HG02763 (cell line): ENCODE data around the gene MDH1.
"Not testable (repeated sequence)": the region's sequence is repeated elsewhere in the genome, so short reads cannot be mapped to it uniquely, and the experiment has no call there.

Source experiments
- ATAC-seq: cut with Tn5 transposase; IDR thresholded peaks from one replicate; pipeline ENCODE4 v1.9.1; 2021; ENCODE audit warnings: mild to moderate bottlenecking, moderate library complexity; ENCODE audit not compliant: unreplicated experiment

MDH1 gene

DNA sequence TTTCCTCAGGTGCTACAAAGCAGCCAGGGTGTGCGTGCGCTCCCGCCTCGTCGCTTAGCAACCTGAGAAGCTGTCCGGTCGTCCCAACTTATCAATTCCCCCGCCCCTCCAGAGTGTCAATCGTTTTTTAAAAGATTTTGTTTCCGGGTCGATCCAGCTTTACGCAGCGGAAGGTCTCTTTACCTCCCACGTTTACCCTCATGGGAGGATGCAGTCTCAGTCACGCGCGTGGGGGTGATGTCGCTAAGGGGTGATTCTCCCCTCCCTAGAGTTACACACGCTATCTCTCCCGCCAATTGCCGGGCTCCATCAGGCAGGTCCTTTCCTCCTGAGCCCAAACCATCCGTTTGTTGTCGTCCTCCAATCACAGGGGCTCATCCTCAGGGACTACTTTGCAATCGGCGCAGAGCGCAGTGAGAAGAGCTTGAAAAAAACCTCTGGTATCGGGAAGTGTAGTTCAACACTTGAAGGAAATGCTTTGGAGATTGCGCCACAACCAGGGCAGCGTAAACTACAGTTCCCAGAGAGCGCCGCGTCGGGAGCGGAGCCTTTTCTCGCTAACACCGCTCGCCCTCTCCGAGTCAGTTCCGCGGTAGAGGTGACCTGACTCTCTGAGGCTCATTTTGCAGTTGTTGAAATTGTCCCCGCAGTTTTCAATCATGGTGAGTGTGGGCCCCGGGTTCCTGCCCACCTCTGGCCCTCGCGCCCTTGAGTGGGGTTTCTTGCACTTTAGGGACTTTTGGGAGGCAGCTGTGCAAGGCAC, at the start of gene MDH1, which contains the start of gene WDPCP:
Gene MDH1 (plus strand): TSS at position 579 of the 763 bp plus-strand sequence. CDS start 81 bp downstream, at position 660.
Gene WDPCP (minus strand): TSS at position 93 of the 763 bp plus-strand sequence. CDS start 206 bp downstream, outside the sequence.
- ATAC-seq: peak; percentile 87

DNA sequence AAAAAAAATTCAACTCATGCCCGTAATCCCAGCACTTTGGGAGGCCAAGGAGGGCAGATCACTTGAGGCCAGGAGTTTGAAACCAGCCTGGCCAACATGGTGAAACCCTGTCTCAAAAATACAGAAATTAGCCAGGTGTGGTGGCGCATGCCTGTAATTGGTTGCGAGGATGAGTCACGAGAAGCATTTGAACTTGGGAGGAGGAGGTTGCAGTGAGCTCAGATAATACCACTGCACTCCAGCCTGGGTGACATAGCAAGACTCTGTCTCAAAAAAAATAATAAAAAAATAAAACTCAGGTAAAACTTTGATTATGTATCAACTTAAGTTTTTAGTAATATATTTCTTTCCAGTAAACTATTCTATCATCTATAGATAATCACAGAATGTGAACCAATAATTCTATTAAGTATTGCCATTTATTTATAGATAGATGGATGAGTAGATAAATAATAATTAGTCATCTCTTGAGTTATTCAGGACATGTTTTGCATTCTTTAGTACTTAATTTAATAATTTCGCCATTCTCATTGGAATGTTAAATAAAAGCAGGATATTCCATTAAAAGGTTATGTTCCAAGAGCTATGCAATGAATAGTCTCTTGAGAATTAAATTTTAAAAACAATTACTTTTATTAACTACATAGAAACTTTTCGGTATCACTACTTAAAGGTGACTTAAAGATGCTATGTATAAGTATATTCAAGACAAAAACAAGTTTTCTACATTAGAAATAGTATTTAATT, 49.2 kb upstream of the MDH1 start:
- ATAC-seq: no peak

DNA sequence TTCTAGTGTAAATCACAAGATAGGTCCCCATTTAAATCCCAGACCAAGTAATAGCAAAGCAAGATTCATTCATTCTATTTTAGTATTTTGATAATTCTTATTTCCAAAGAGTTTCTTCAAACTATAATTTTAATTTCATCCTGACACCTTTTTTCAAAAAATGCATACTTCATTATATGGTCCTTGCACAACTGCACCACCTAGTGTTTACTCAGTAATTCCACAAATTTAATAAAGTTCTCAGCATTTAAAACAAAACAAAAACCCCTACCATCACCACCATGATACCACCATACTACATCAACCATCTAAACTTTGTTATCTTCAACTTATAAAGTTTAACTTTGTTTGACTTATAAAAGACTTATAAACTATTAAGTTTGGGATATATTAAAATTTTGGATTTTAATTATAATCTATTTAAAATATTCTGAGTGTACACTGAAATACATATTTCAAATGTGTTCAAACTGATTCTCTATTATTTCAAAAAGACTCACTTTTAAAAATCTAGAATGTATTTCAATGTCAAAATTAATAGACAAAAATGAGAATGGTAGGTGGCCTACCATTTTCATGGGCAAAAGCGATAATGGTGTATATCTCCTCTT, 44.6 kb upstream of the MDH1 start:
- ATAC-seq: no peak

DNA sequence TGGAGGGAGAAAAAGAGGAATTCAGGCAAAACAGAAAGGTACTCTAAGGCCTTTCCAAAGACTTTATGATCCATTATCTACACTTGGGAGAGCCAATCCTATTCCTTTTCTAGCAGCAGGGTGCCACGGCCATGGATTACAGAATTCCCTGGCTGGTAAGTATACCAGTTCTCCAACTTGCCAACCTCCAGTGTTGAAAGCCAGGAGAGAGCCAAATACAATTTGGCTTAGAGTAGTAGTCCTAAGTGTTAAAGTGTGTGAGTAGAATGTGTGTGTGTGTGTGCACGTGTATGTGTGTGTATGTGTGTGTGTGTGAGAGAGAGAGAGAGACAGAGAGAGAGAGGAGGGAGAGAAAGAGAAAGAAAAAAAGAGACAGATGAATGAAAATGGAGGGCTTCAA, 43.7 kb upstream of the MDH1 start:
- no peak for ATAC-seq

DNA sequence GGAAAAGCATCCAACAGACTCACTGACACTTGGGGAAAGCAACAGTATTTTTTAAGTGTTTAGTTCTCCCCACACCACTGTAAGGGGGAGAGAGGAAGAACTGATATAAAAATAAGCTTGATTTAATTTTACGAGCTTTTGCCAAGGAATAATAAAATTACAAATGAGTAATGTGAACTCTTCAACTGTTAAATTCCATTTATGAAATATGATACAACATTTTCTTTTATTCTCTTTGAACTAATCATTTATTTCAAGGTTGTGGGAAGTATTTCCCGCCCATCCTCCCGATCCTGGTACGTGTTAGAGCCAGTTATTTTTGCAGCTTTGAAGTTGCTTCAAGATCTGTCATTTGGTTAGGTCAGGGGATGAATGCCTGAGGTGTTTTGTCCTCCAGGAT, 35.7 kb upstream of the MDH1 start:
- ATAC-seq: no peak

DNA sequence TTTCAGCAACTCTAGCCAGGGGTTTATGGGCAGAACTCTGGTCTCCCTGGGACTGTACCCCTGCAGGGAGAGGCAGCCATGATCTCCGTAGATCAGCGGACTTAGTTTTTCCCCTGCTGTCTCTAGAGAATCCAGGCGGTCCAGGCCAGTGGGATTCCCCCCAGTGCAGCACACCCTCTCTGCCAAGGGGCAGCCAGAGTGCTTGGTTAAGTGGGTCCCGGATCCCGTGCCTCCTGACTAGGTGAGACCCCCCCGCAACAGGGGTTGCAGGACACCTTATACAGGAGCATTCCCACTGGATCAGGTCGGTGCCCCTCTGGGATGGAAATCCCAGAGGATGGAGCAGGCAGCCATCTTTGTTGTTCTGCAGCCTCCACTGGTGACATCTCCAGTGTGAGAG, 33.5 kb upstream of the MDH1 start:
- ATAC-seq: no peak

DNA sequence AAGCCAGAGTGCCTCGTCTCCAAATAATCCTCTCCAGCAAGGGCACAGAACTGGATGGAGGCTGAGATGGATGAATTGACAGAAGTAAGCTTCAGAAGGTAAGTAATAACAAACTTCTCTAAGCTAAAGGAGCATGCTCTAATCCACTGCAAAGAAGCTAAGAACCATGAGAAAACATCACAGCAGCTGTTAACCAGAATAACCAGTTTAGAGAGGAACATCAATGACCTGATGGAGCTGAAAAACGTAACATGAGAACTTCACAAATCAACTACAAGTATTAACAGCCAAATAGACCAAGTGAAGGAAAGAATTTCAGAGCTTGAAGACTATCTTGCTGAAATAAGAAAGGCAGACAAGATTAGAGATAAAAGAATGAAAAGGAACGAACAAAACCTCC, 32.8 kb upstream of the MDH1 start:
- no peak for ATAC-seq

DNA sequence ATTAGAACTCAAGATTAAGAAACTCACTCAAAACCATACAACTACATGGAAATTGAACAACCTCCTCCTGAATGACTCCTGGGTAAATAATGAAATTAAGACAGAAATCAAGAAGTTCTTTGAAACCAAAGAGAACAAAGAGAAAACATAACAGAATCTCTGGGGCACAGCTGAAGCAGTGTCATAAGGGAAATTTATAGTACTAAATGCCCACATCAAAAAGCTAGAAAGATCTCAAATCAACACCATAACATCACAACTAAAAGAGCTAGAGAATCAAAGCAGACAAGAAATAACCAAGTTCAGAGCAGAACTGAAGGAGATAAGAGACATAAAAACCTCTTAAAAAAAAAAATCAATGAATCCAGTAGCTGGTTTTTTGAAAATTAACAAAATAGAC, 30.9 kb upstream of the MDH1 start:
- ATAC-seq: not testable (repeated sequence)

DNA sequence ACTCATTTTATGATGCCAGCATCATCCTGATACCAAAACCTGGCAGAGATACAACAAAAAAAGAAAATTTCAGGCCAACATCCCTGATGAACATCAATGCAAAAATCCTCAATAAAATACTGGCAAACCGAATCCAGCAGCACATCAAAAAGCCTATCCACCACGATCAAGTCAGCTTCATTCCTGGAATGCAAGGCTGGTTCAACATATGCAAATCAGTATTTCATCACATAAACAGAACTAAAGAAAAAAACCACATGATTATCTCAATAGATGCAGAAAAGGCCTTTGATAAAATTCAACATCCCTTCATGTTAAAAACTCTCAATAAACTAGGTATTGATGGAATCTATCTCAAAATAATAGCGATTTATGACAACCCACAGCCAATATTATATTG, 29.8 kb upstream of the MDH1 start:
- not testable (repeated sequence) for ATAC-seq

DNA sequence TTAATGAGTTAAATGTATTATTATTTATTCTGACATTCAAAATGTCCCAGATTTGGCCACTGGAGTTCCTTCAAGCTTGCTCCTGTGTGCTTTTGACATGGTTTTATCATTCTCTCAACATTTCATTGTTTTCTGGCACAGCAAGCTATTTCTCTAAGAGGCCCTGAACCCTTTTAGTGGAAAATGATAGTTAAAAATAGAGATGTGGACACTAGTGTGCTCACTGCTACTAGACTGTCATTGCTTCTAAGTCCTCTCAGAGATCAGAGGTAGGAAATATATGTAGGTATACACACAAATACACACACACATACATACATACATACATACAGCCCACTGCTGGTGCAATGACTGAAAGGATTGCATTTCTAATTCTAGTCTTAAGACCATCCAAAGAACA, 26.0 kb upstream of the MDH1 start:
- no peak for ATAC-seq

DNA sequence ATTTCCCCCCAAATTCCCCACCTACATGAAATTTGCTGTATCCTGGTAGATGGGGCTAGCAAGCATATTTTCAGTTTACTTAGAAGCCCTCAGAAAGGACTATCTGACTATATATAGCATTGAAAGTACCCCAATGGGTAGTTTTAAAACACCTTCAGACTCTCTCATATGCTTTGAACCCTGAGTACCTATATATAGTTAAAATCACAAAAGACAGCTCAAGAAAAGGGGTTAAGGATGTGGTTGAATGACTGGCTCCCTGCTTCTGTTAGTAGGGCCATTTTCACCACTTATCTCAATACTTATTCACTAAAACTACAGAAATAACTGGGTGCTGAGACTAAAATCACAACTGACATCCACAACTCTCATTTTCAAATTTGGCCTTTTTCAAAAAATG, 19.0 kb upstream of the MDH1 start:
- ATAC-seq: peak; percentile 48

DNA sequence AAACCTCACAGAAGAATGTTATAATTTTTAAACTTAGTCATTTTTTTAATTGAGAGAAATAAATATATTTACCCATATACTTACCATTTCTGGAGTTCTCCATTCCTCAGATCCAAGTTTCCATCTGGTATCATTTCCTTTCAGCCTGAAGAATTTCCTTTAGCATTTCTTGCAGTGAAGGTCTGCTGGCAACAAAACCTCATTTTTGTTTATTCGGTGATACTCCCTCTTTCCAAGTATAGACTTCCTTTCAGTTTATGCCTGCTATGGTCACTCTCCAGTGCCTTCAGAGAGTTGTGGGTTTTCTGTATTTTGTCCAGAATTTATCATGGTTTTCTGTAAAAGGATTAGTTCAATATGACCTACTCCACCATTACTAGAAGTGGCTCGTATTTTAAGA, 17.5 kb upstream of the MDH1 start:
- no peak for ATAC-seq

DNA sequence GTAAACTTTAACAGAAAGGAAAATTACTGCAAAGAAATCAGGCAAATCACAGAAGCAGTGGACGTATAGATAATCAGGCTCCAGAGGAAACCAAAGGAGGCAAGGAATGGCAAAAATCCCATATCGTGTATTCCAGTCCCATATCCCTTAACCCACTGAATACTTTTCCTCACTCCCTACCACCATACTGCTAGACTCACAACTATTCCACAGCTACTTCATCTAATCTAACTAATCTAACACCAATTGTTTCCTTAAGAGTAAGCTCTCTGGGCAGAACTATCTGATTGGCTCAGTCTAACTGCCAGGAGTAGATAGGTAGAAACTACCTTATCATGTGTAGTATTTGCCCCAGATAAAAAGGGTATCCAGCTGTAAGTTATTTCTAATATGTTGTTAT, 16.8 kb upstream of the MDH1 start:
- ATAC-seq: no peak

DNA sequence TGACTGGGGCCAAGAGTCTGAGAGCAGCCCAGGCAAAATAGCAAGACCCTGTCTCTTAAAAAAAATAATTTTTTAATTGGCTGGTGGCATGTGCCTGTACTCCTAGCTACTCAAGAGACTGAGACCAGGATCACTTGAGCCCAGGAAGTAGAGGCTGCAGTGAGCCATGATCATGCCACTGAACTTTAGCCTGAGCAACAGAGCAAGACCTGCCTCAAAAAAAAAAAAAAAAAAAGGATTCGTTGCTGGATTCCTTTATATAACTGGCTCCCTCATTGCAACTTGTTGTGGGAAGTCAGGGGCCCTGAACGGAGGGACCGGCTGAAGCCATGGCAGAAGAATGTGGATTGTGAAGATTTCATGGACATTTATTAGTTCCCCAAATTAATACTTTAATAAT, 15.7 kb upstream of the MDH1 start:
- ATAC-seq: not testable (repeated sequence)

DNA sequence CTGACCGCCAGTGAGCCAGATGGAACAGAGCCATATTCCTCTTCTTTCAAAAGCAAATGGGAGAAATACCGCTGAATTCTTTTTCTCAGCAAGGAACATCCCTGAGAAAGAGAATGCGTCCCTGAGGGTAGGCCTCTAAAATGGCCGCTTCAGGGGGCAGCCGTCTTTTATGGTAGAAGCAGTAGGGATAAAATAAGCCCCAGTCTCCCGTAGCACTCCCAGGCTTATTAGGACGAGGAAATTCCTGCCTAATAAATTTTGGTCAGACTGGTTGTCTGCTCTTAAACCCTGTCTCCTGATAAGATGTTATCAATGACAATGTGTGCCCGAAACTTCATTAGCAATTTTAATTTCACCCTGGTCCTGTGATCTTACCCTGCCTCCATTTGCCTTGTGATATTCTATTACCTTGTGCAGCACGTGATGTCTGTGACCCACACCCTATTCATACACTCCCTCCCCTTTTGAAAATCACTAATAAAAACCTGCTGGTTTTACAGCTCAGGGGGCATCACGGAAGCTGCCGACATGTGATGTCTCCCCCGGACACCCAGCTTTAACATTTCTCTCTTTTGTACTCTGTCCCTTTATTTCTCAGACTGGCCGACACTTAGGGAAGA, 14.9 kb upstream of the MDH1 start:
- not testable (repeated sequence) for ATAC-seq

DNA sequence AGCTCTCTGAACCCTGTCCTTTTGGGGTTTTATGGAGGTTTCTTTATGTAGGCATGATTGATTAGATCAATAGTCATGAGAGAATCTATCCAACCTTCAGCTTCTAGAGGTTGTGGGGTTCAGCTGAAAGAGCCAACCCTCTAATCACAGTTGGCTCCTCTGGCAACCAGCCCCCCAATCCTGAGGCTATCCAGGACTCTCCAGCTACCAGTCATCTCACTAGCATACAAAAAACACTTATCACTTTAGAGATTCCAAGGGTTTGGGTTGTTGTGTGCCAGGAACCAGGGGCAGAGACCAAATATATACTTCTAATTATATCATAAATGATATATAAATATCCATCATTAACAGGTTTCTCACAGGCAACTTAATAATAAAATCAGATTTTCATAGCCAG, 12.2 kb upstream of the MDH1 start:
- ATAC-seq: no peak

DNA sequence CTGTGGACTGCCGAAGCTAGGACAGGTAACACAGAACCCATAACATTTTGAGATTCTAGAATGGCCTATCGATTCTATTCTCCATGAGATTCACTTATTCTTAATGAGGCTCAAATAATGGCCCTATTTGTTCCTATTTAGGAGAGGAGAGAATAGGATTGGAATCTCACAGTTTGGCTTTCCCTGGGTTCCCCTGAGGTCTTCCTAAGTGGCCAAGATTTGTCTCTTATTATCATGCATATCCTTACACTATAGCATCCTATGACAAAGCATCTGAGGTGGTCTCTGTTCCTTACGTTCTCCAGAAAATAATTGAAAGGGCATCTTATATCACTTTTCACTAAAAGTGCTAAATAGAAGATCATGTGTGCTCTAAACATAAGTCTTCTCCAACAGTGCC, 10.0 kb upstream of the MDH1 start:
- ATAC-seq: no peak

DNA sequence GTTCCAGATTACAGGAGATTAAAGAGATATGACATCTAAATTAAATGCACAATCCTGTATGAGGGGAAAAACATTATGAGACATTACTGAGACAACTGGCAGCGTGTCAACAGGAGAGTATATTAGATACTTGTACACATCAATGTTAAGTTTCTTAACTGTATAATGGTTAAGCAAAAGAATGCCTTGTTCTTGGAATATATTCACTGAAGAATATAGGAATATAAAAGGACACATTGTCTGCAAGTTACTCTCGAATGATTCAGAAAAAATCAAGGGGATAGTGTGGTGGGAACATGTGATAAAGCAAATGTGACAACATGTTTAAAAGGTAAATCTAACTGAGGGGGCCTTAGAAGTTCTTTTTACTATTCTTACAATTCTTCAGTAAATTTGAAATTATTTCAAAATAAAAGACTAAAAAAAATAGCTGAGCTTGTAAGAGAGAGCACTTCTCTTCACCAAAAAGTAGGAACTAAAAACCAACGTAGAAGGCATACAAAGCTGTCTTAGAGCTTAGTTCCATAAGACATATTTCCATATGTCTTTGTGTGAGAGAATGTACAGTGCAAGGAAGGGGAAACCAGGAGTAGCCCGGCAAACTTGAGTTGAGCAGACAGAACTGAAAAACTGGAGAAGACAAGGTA, 8.0 kb upstream of the MDH1 start:
- ATAC-seq: no peak

DNA sequence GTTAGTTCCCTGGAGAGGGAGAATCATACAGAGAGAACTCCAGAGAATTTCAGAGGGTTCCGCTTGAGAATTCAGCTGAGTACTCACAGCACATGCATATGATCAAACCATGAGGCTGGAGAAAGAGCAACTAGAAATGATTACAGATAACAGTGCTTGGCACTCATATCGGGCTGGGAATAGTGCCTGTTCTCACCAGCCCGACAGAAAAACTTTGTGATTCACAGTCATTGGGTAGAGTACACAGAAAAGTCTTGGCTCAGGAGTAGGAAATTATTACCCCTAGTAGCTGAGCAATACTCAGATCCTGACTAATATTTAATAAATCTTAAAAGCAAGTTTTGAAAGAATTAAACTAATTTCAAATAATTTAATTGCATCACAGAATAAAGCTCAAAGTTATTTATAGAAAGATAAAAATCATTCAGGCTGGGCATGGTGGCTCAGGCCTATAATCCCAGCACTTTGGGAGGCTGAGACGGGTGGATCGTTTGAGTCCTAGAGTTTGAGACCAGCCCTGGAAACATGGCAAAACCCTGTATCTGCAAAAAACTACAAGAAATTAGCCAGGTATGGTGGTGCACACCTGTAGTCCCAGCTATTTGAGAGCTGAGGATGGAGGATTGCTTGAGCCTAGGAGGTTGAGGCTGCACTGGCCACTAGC, 7.3 kb upstream of the MDH1 start:
- ATAC-seq: no peak

DNA sequence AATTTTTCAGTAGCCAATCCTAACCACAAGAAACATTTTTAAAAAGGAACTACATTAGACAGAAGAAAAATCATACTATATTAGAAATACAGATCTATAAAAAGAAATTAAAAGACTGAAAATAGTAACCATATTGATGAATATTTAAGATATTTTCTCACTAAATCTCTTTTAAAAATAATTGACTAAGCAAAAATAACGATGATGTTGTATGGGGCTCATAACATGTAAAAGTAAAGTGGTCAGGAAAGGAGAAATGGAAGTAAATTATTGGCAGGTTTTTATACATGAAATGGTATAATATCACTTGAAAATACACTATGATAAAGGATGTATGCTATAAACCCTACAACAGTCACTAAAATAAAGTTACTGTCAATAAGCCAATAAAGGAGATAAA, 5.9 kb upstream of the MDH1 start:
- no peak for ATAC-seq
